Subcutaneous adipose tissue (tissue), 4 donors: Measurements from ENCODE around the gene MLLT3. TPM values are rescaled to one million over a fixed set of nuclear protein-coding genes. Genes with fewer than 3 reads are reported as not detected.

ENCODE experiments used
- CTCF ChIP-seq: fragments of 450-650 bp; IDR thresholded peaks from one replicate; pipeline ENCODE4 v1.5.1; 2016; ENCODE audit warnings: low read depth, mild to moderate bottlenecking, control low read depth, antibody characterized with exemption, moderate library complexity
- total RNA-seq, 4 donors: library from RNA; depleted of rRNA; stranded (reverse); fragments of >200 nt; gene quantifications; one replicate each; pipeline ENCODE4 v1.1.0, GENCODE V29; 2016

MLLT3 gene
- total RNA-seq, 4 donors from 2014 or later, result 10.2 to 15.3 (median 11.0) TPM

- TF ChIP-seq CTCF, result no peak
These were observed 65.0 kb downstream of the MLLT3 start for GRCh38 chr9:20557285-20557684.

GRCh38 chr9:20553558-20554149 is 68.6 kb downstream of the MLLT3 start:
- TF ChIP-seq CTCF, result no peak

GRCh38 chr9:20552874-20553557 is 69.3 kb downstream of the MLLT3 start:
- no peak for TF ChIP-seq CTCF

GRCh38 chr9:20551835-20552234 is 70.5 kb downstream of the MLLT3 start:
- TF ChIP-seq CTCF, result no peak

GRCh38 chr9:20551236-20551635 is 71.1 kb downstream of the MLLT3 start:
- TF ChIP-seq CTCF, result no peak

GRCh38 chr9:20550326-20550725 is 72.0 kb downstream of the MLLT3 start:
- TF ChIP-seq CTCF, result no peak

GRCh38 chr9:20549053-20549452 is 73.2 kb downstream of the MLLT3 start:
- no peak for TF ChIP-seq CTCF
